IMR-90 (cell line): ENCODE data around the gene TCF25. TPM values are rescaled to one million over a fixed set of nuclear protein-coding genes. Genes with fewer than 3 reads are reported as not detected.

Experiments used
- ATAC-seq: fragments of 200-7000 bp; cut with Tn5 transposase; 2 replicates; pipeline ENCODE4 v1.9.1; 2020; ENCODE audit warnings: low read depth, mild to moderate bottlenecking, moderate library complexity
- BruUV-seq: library from RNA; stranded (reverse); fragments of 400-500 nt; replicated peaks from 2 replicates; lab custom pipeline; 2021; lab: Mats Ljungman, UMichigan
- CTCF ChIA-PET: fragments of 300-600 bp; formaldehyde crosslinking; extraction: SDS; loops from one replicate; lab custom pipeline; 2021; ENCODE audit warnings: antibody characterized with exemption; lab: Yijun Ruan, JAX
- POLR2A ChIA-PET: fragments of 300-600 bp; sonication (Branson Sonifier 250); formaldehyde crosslinking; loops from one replicate; lab custom pipeline; 2022; ENCODE audit warnings: antibody characterized with exemption; ENCODE audit not compliant: unreplicated experiment; lab: Charles Lee
- DNase-seq: peaks from one replicate; pipeline ENCODE4 v3.0.0; 2013
- H2AFZ ChIP-seq: replicated peaks from 2 replicates; pipeline ENCODE3; 2013; ENCODE audit warnings: low read length, mild to moderate bottlenecking; ENCODE audit not compliant: poor library complexity
- H2AK5ac ChIP-seq: 2 replicates; pipeline ENCODE4 v1.6.1; 2013; ENCODE audit warnings: low read depth, low read length, inconsistent platforms
- H2AK9ac ChIP-seq: replicated peaks from 2 replicates; pipeline ENCODE3; 2013; ENCODE audit warnings: mild to moderate bottlenecking, low read depth, low read length, moderate library complexity; ENCODE audit not compliant: poor library complexity
- H2BK120ac ChIP-seq: 2 replicates; pipeline ENCODE4 v1.6.1; 2013; ENCODE audit warnings: low read depth, low read length, inconsistent platforms
- H2BK15ac ChIP-seq: 3 replicates; pipeline ENCODE4 v1.6.1; 2013; ENCODE audit warnings: low read depth, low read length, inconsistent platforms
- H2BK20ac ChIP-seq: 2 replicates; pipeline ENCODE4 v1.6.1; 2013; ENCODE audit warnings: low read depth, mild to moderate bottlenecking, inconsistent platforms, low read length, moderate library complexity
- H2BK5ac ChIP-seq: 2 replicates; pipeline ENCODE4 v1.6.1; 2013; ENCODE audit warnings: mild to moderate bottlenecking, low read depth, low read length, inconsistent platforms; ENCODE audit not compliant: poor library complexity, severe bottlenecking
- H3K14ac ChIP-seq: replicated peaks from 2 replicates; pipeline ENCODE4 v1.6.1; 2013; ENCODE audit warnings: low read depth, low read length, inconsistent platforms
- H3K18ac ChIP-seq: 2 replicates; pipeline ENCODE4 v1.6.1; 2013; ENCODE audit warnings: low read depth, low read length, control low read depth
- H3K23ac ChIP-seq: 2 replicates; pipeline ENCODE4 v1.6.1; 2013; ENCODE audit warnings: low read depth, low read length, inconsistent platforms
- H3K27ac ChIP-seq: 2 replicates; pipeline ENCODE4 v1.5.1; 2013; ENCODE audit warnings: mild to moderate bottlenecking, control low read depth, low read length; ENCODE audit not compliant: insufficient read depth
- H3K27me3 ChIP-seq: 2 replicates; pipeline ENCODE4 v1.6.1; 2013; ENCODE audit warnings: low read length; ENCODE audit not compliant: control insufficient read depth, insufficient read depth
- H3K36me3 ChIP-seq: 2 replicates; pipeline ENCODE4 v1.6.1; 2013; ENCODE audit warnings: low read length, mixed read lengths; ENCODE audit not compliant: control insufficient read depth, insufficient read depth
- H3K4ac ChIP-seq: 2 replicates; pipeline ENCODE4 v1.6.1; 2013; ENCODE audit warnings: low read depth, low read length, inconsistent platforms
- H3K4me1 ChIP-seq: 2 replicates; pipeline ENCODE4 v1.6.1; 2013; ENCODE audit warnings: low read length, mixed read lengths; ENCODE audit not compliant: control insufficient read depth, insufficient read depth
- H3K4me2 ChIP-seq: 2 replicates; pipeline ENCODE4 v1.6.1; 2013; ENCODE audit warnings: low read depth, mild to moderate bottlenecking, control low read depth, low read length, moderate library complexity
- H3K4me3 ChIP-seq: 2 replicates; pipeline ENCODE4 v1.5.1; 2013; ENCODE audit warnings: low read depth, mild to moderate bottlenecking, control low read depth, low read length, moderate library complexity; ENCODE audit not compliant: insufficient read depth
- H3K56ac ChIP-seq: 2 replicates; pipeline ENCODE4 v1.6.1; 2013; ENCODE audit warnings: low read length, inconsistent platforms; ENCODE audit not compliant: insufficient read depth; ENCODE audit errors: extremely low read depth
- H3K79me1 ChIP-seq, 2 experiments: 2 replicates each; pipeline ENCODE4 v1.6.1; 2013; ENCODE audit warnings: low read length in 2 of 2, inconsistent platforms in 1 of 2, low read depth in 1 of 2
- H3K9ac ChIP-seq: 2 replicates; pipeline ENCODE4 v1.6.1; 2013; ENCODE audit warnings: low read depth, low read length, control low read depth
- H3K9me1 ChIP-seq: 2 replicates; pipeline ENCODE4 v1.6.1; 2013; ENCODE audit warnings: low read length, inconsistent platforms; ENCODE audit not compliant: insufficient read depth
- H3K9me3 ChIP-seq: 2 replicates; pipeline ENCODE4 v1.6.1; 2013; ENCODE audit warnings: low read length; ENCODE audit not compliant: control insufficient read depth, insufficient read depth
- H4K20me1 ChIP-seq: 2 replicates; pipeline ENCODE4 v1.6.1; 2013; ENCODE audit warnings: low read length, inconsistent platforms; ENCODE audit not compliant: insufficient read depth
- H4K5ac ChIP-seq: 2 replicates; pipeline ENCODE4 v1.6.1; 2013; ENCODE audit warnings: mild to moderate bottlenecking, low read depth, low read length, control low read depth
- H4K8ac ChIP-seq, 2 experiments: 2 replicates each; pipeline ENCODE4 v1.6.1; 2013; ENCODE audit warnings: low read depth in 2 of 2, low read length in 2 of 2, control low read depth in 1 of 2, inconsistent platforms in 1 of 2
- H4K91ac ChIP-seq: 2 replicates; pipeline ENCODE4 v1.6.1; 2013; ENCODE audit warnings: low read depth, low read length, inconsistent platforms; ENCODE audit not compliant: insufficient read depth
- FOS ChIP-seq: fragments of 150-350 bp; IDR thresholded peaks from 2 replicates; pipeline ENCODE4 v1.6.1; 2016; ENCODE audit warnings: low read depth, low read length
- RFX5 ChIP-seq: IDR thresholded peaks from 2 replicates; pipeline ENCODE4 v1.8.0; 2012; ENCODE audit warnings: low read depth, mild to moderate bottlenecking, low read length, moderate library complexity
- SMC3 ChIP-seq: fragments of 150-350 bp; IDR thresholded peaks from 2 replicates; pipeline ENCODE4 v1.6.1; 2016; ENCODE audit warnings: low read depth, mild to moderate bottlenecking, antibody characterized with exemption, low read length, moderate library complexity
- WGBS, 2 experiments: methylation state at CpG; one replicate each; pipeline versions ENCODE4 v1.1.5 to v1.1.7; 2013; ENCODE audit warnings: missing lambda C conversion rate in 2 of 2; ENCODE audit not compliant: insufficient read length in 1 of 2; ENCODE audit errors: extremely low coverage in 2 of 2; 5-methylcytosine and 5-hydroxymethylcytosine counted together
- dilution Hi-C: fragments of 300-500 bp; cut with HindIII; formaldehyde crosslinking; loops from one replicate; pipeline ENCODE4 v1.14.3; 2018; ENCODE audit warnings: low sequenced_read_pairs; ENCODE audit not compliant: unreplicated experiment
- in situ Hi-C: fragments of 300-500 bp; cut with MboI; formaldehyde crosslinking; loops from 3 replicates; pipeline ENCODE4 v1.14.3; 2019; ENCODE audit warnings: low sequenced_read_pairs, inconsistent platforms, mixed read lengths
- intact Hi-C: fragments of 100-400 bp; cut with micrococcal nuclease; formaldehyde crosslinking; loops from 2 replicates; pipeline ENCODE4 v1.10.0; 2022
- polyA plus RNA-seq, 3 experiments: library from polyadenylated mRNA; depleted of rRNA; stranded (reverse); fragments of >200 nt; gene quantifications; 2 replicates each; pipeline ENCODE4 v1.2.3, GENCODE V29; 2012; ENCODE audit warnings: low replicate concordance in 1 of 3
- total RNA-seq: library from RNA; depleted of rRNA; stranded (reverse); fragments of >200 nt; gene quantifications from 2 replicates; pipeline ENCODE4 v1.2.3, GENCODE V29; 2012

The TCF25 gene
- total and polyA plus RNA-seq, 2 of the 4 experiments (the other 2 are of a cell fraction): 127 to 184 TPM

DNA sequence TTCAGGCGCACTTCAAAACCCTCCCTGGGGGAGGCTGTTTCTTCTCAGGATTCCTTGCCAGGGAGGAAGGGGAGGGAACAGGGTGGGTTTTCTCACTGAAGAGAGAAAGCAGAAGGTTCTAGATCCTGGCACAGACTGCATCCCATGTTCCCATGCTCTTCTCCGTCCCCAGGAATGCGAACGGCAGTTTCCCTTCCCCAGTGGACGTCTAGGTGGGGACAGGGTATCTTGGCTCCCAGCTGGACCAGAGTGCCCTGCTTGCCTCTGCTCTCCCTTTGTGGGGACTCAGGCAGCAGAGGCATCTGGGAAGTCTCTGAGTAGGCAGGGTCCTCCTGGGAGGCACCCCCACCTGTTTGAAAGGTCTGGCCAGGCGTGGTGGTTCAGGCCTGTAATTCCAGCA, 3.0 kb upstream of the TCF25 start:
- in situ Hi-C loops: no loop called here

More for the DNA sequence above, 3.0 kb upstream of the TCF25 start:
- peaks cover 5% of the 10 kb centered on the region for H3K9me3 ChIP-seq
- no peak overlapping the region for H3K4me2 ChIP-seq
- POLR2A ChIA-PET: no interaction called here
- no peak overlapping the region for H2BK120ac ChIP-seq
- H4K20me1 ChIP-seq: peaks cover 17% of the 10 kb centered on the region
- H3K79me1 ChIP-seq: peaks cover 6 to 34% of the 10 kb centered on the region in 2 experiments; a peak in 3 of 4 replicates
- no peak overlapping the region for H2BK15ac ChIP-seq
- H3K4me3 ChIP-seq: no peak overlapping the region
- H3K4ac ChIP-seq: no peak overlapping the region
- H2BK20ac ChIP-seq: no peak overlapping the region
- no peak overlapping the region for H4K8ac ChIP-seq
- H2AK5ac ChIP-seq: no peak overlapping the region
- peaks cover 4% of the 10 kb centered on the region; the same call in 1 of the 2 replicates for H3K9me1 ChIP-seq
- ATAC-seq (no peak), DNase-seq (no peak)
- H4K91ac ChIP-seq: no peak overlapping the region
- H2AK9ac ChIP-seq: no peak overlapping the region
- peaks cover 9% of the 10 kb centered on the region for H3K4me1 ChIP-seq
- no TSS peak for BruUV-seq
- intact Hi-C loops: no loop called here
- H3K27me3 ChIP-seq: no peaks in the 10 kb centered on the region
- 100% methylated on average over 1 of the region's 6 CpGs; no CpG with 5 or more reads in 1 of the 2 experiments for WGBS, 2 experiments
- H3K56ac ChIP-seq: no peak overlapping the region
- CTCF ChIA-PET: no interaction called here
- H2AFZ ChIP-seq: no peak overlapping the region
- H4K5ac ChIP-seq: no peak overlapping the region
- H2BK5ac ChIP-seq: no peak overlapping the region
- H3K36me3 ChIP-seq: peaks cover 15% of the 10 kb centered on the region
- H3K23ac ChIP-seq: no peak overlapping the region
- H3K14ac ChIP-seq: no peak overlapping the region
- no peak overlapping the region for H3K18ac ChIP-seq
- H3K9ac ChIP-seq: no peak overlapping the region
- H3K27ac ChIP-seq: no peak overlapping the region
- TF ChIP-seq RFX5: no peak
- TF ChIP-seq SMC3: no peak
- TF ChIP-seq FOS: no peak
- dilution Hi-C loops: no loop called here
